ENCODE results near the gene FEM1A. TPM values are rescaled to one million over a fixed set of nuclear protein-coding genes. Genes with fewer than 3 reads are reported as not detected.
"Not testable (repeated sequence)": the region's sequence is repeated elsewhere in the genome, so short reads cannot be mapped to it uniquely, and the experiment has no call there.

The FEM1A gene
- total RNA-seq, 6 experiments from 2014 or later = 4.7 to 11.9 (median 5.6) TPM

DNA sequence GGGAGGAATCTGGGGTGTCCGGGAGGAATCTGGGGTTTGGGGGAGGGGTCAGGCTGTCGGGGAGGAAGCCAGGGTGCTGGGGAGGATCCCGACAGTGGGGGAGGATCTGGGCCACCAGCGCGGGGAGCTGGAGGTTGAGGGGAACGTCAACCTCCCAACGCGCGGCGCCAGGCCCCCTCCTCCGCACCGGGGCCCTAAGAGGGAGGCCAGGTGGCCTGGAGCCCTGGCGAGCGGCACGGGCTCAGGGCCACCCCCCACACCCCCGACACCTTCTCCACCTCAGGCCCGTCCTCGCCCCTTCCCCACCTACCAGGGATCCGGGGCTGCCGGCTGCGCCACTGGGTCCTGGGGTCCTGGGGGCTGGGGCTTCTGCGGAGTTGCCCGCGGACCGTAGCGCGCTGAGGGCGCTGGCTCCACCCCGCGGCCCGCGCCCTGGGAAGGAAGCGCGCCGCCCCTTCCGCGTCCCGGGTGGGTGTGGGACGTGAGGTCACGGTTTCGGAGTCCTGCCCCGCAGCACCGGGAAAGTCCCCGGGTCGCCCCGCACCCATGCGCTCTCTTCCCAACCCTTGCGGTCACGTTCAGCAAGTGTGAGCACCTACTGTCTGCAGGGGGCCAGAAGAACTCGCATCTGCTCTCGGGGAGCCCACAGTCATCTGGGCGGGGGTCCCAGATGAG, 39.9 kb downstream of the FEM1A start, which contains the start of gene TICAM1:
TICAM1 (minus strand) TSS at position 409 of the 675 bp plus-strand sequence. CDS start 13,335 bp downstream, outside the sequence.
- H3K27ac ChIP-seq = peak within 1 kb of the TSS; percentile 94 to 100 (median 94)
- intact Hi-C loops (cut with DNase I) = no loop called here
- peaks cover 0 to 34% (median 9%) of the 10 kb centered on the region in 4 donors for H3K4me1 ChIP-seq
- H3K27me3 ChIP-seq = no peaks in the 10 kb centered on the region
- DNase-seq = peak; percentile 90 to 91 (median 90)
- ATAC-seq = peak; percentile 81 to 93 (median 88)
- peak; percentile 86 for TF ChIP-seq POLR2A (IDR thresholded peaks at IDR 0.05)
- TF ChIP-seq, protein P1, sequence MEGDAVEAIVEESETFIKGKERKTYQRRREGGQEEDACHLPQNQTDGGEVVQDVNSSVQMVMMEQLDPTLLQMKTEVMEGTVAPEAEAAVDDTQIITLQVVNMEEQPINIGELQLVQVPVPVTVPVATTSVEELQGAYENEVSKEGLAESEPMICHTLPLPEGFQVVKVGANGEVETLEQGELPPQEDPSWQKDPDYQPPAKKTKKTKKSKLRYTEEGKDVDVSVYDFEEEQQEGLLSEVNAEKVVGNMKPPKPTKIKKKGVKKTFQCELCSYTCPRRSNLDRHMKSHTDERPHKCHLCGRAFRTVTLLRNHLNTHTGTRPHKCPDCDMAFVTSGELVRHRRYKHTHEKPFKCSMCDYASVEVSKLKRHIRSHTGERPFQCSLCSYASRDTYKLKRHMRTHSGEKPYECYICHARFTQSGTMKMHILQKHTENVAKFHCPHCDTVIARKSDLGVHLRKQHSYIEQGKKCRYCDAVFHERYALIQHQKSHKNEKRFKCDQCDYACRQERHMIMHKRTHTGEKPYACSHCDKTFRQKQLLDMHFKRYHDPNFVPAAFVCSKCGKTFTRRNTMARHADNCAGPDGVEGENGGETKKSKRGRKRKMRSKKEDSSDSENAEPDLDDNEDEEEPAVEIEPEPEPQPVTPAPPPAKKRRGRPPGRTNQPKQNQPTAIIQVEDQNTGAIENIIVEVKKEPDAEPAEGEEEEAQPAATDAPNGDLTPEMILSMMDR (IDR thresholded peaks at IDR 0.05) = no peak
- H3K9me3 ChIP-seq = no peaks in the 10 kb centered on the region
- H3K36me3 ChIP-seq = no peaks in the 10 kb centered on the region
- H3K4me3 ChIP-seq = peak within 1 kb of the TSS; percentile 66 to 97 (median 87)
- WGBS (ENCODE audit: insufficient coverage, low coverage, low lambda C conversion rate, missing lambda C conversion rate) = 2% methylated on average over 14 of the region's 52 CpGs

GRCh38 chr19:4831979-4832340, 40.4 kb downstream of the FEM1A start:
- WGBS (ENCODE audit: insufficient coverage, low coverage, low lambda C conversion rate, missing lambda C conversion rate) = 0% methylated on average over 7 of the region's 9 CpGs
- ATAC-seq = peak in 1 of 4 donors; percentile 14
- peak overlapping the region; percentile 94 to 100 (median 94) for H3K27ac ChIP-seq
- intact Hi-C loops (cut with DNase I); H3K9me3 ChIP-seq; H3K36me3 ChIP-seq; DNase-seq; H3K27me3 ChIP-seq: not testable (repeated sequence)
- H3K4me3 ChIP-seq = peak overlapping the region; percentile 66 to 97 (median 87)
- H3K4me1 ChIP-seq = peaks cover 0 to 34% (median 9%) of the 10 kb centered on the region in 4 donors

- 65% methylated on average over 5 of the region's 5 CpGs for WGBS (ENCODE audit: insufficient coverage, low coverage, low lambda C conversion rate, missing lambda C conversion rate)
Measured at GRCh38 chr19:4832776-4833175, 41.2 kb downstream of the FEM1A start.

GRCh38 chr19:4839192-4839591, 47.7 kb downstream of the FEM1A start:
- Histone ChIP-seq H3K4me1 (peaks cover 0 to 11% (median 3%) of the 10 kb centered on the region in 4 donors), H3K27ac (no peak overlapping the region), H3K4me3 (no peak overlapping the region), H3K27me3 (no peaks in the 10 kb centered on the region), H3K36me3 (peaks cover 0 to 10% (median 0%) of the 10 kb centered on the region in 4 donors), H3K9me3 (no peaks in the 10 kb centered on the region)
- ATAC-seq = no peak
- intact Hi-C loops (cut with DNase I) = no loop called here
- TF ChIP-seq, protein P1 (IDR thresholded peaks at IDR 0.05) = no peak
- no peak for TF ChIP-seq POLR2A (IDR thresholded peaks at IDR 0.05)
- WGBS (ENCODE audit: insufficient coverage, low coverage, low lambda C conversion rate, missing lambda C conversion rate) = no CpG with 5 or more reads among the region's 17 CpGs
- no peak for DNase-seq

More at GRCh38 chr19:4832776-4833175, 41.2 kb downstream of the FEM1A start:
- Histone ChIP-seq H3K4me1 (peaks cover 0 to 28% (median 9%) of the 10 kb centered on the region in 4 donors), H3K27me3 (no peaks in the 10 kb centered on the region), H3K4me3 (no peak overlapping the region), H3K9me3 (no peaks in the 10 kb centered on the region), H3K36me3 (no peaks in the 10 kb centered on the region), H3K27ac (peak overlapping the region in 1 of 3 donors; percentile 100)
- DNase-seq = no peak
- intact Hi-C loops (cut with DNase I) = no loop called here
- no peak for ATAC-seq
- TF ChIP-seq POLR2A (IDR thresholded peaks at IDR 0.05) = no peak
- TF ChIP-seq, protein P1 (IDR thresholded peaks at IDR 0.05) = no peak

GRCh38 chr19:4843647-4843965, 52.1 kb downstream of the FEM1A start:
- Histone ChIP-seq H3K36me3 (peaks cover 0 to 26% (median 5%) of the 10 kb centered on the region in 4 donors), H3K4me1 (peaks cover 0 to 18% (median 3%) of the 10 kb centered on the region in 4 donors), H3K27me3 (no peaks in the 10 kb centered on the region), H3K9me3 (no peaks in the 10 kb centered on the region), H3K4me3 (no peak overlapping the region), H3K27ac (no peak overlapping the region)
- TF ChIP-seq, protein P1 (IDR thresholded peaks at IDR 0.05) = no peak
- TF ChIP-seq POLR2A (IDR thresholded peaks at IDR 0.05) = no peak
- DNase-seq (no peak), ATAC-seq (no peak)
- WGBS (ENCODE audit: insufficient coverage, low coverage, low lambda C conversion rate, missing lambda C conversion rate) = 90% methylated on average over 6 of the region's 6 CpGs
- intact Hi-C loops (cut with DNase I) = no loop called here

Measured in right lobe of liver (tissue), 6 donors.